SK-N-MC (cell line): Measurements from ENCODE around the gene ARHGAP9.

Experiments used
- EZH2 ChIP-seq: fragments of 200-600 bp; sonication (generic); IDR thresholded peaks from one replicate; pipeline ENCODE4 v1.6.1; 2017; ENCODE audit warnings: antibody characterized with exemption
- POLR2AphosphoS5 ChIP-seq: IDR thresholded peaks from 2 replicates; pipeline ENCODE4 v1.6.1; 2012; ENCODE audit warnings: mild to moderate bottlenecking, low read depth, low read length, borderline replicate concordance

DNA sequence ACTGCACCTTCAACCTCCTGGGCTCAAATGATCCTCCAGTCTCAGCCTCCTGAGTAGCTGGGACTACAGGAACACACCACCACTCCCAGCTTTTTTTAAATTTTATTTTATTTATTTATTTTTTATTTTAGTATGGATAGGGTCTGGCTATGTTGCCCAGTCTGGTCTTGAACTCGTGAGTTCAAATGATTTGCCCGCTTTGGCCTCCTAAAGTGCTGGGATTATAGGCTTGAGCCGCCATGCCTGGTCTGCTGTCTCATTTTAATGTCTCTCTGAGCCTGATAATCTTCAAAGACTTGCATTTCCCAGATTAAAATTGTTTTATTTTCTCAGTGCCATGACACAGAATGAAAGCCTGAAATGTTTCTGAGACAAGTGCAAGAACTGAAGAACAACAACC, 46.3 kb downstream of the ARHGAP9 start:
- TF ChIP-seq POLR2AphosphoS5 (no peak), EZH2 (no peak)
